ENCODE data around the gene LDLRAD4.

Gene LDLRAD4

GRCh38 chr18:13416208-13416607 is 197.6 kb downstream of the LDLRAD4 start:
- DNase-seq, result peak; percentile 63

- no peak for DNase-seq
Observed at GRCh38 chr18:13416848-13417247, 198.3 kb downstream of the LDLRAD4 start.

GRCh38 chr18:13418013-13418710 is 199.6 kb downstream of the LDLRAD4 start:
- DNase-seq, result no peak

DNA sequence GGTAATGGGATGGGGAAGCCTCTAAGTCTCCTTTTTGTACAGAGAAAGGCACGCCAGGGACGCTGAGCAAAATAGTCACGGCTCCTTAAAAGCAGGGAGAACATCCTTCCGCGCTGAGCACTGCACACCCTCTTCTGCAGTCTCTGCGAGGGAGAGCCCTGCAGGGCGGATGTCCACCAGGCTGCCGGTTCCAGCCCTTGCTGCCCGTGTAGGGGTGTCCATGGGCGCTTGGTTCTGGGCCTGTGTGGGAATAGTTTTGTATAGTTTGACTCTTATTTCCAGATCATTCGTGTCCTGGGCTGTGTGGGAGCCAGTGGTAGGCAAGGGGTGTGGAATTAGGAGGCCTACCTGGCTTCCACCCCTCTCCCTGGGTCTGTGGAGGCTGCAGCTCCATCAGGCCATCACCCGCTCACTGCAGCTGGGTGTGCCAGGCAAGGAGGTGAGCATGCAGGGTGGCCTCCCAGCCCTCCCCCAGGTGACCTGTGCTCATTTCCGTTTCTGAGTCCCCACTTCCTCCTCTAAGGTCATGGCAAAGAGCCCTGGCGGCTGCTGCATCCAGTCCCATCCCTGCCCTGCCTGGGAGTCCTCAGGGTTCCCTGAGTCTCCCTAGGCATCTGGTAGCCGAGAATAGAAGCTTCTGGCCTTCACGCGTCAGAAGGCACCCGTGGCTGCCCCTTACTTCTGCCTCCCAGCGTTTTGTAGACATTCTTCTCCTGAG is 202.6 kb downstream of the LDLRAD4 start:
- peak; percentile 7 for DNase-seq

DNA sequence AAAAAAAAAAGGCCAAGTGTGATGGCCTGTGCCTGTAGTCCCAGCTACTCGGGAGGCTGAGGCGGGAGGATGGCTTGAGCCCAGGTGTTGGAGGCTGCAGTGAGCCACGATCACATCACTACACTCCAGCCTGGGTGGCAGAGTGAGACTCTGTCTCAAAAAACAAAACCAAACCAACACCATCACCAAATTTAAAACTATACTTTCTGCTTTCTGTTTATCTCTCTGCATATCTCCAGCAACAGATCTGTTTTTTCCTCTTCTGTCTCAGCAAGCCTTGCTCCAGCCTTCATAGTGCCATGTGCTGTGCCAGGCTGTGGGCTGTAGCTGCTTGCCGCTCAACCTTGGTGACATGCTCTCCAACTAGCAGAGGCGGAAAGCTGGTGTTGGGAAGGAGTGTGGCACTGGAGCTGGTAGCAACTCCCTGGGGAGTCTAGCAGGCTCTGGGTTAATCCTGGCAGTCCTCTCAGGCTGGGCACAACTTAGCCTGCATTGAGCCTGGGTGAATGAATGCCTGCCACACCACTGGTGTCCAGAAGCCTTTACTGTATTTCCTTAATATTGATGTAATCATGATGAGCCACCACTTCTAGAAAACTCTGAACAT is 204.1 kb downstream of the LDLRAD4 start:
- DNase-seq, result no peak

- DNase-seq, result no peak
Observed at GRCh38 chr18:13423352-13423751, 204.8 kb downstream of the LDLRAD4 start.

DNA sequence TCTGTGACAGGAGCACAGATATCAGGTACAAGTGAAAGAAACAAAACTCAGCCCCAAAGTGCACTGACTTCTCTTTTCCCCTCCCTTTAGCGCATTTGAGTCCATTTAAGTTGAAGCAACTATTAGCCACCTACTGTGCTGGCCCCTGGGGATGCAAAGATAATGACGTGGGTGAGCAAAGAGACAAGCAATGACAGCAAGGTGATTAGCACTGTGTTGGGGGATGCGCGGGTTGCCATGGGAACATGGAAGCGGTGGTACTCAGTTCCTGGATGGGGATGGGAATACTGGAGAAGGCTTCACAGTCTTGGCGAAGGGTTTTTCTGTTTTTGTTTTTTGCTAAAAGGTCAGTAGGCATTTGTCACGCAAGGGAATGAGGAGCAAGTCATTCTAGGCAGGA is 205.8 kb downstream of the LDLRAD4 start:
- no peak for DNase-seq

DNA sequence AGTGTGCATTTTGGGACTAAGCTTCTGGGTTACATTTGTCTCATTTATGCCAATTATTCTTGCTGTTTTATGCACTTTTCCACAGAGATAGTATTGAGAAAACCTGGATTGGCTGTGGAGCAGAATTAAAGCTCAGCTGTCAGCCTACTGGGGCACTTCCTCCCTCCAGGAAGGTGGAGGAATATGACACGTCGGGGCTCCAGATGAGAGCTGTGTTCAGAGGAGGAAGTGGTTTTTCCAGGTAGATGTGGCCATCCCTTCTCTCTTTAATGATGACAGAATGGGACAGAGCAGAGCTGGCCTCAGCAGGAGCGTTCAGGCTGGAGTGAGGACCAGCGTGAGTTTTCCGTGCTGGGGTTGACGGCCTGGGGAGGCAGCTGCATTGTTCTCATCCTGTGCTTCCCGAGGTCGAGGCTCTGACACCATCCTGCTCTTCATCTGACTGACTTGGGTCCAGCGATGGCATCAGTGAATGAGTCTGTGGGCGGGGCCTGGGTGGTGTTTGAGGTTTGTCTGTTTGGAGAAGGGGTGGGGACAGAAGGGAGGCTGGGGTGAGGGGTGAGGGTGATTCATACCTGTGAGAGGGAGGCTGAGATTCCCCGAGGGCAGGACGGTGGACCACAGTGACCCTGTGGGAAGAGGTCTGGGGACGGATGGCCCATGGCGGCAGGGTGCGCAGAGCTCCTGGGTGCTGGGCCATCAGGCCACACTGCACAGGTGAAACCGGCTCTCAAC is 207.0 kb downstream of the LDLRAD4 start:
- no peak for DNase-seq

- no peak for DNase-seq
Observed at GRCh38 chr18:13427354-13427753, 208.8 kb downstream of the LDLRAD4 start.

GRCh38 chr18:13428319-13428718 is 209.8 kb downstream of the LDLRAD4 start:
- no peak for DNase-seq

GRCh38 chr18:13429016-13429415 is 210.5 kb downstream of the LDLRAD4 start:
- no peak for DNase-seq

GRCh38 chr18:13429884-13430510 is 211.4 kb downstream of the LDLRAD4 start:
- no peak for DNase-seq

- no peak for DNase-seq
Observed at GRCh38 chr18:13430663-13431062, 212.1 kb downstream of the LDLRAD4 start.

DNA sequence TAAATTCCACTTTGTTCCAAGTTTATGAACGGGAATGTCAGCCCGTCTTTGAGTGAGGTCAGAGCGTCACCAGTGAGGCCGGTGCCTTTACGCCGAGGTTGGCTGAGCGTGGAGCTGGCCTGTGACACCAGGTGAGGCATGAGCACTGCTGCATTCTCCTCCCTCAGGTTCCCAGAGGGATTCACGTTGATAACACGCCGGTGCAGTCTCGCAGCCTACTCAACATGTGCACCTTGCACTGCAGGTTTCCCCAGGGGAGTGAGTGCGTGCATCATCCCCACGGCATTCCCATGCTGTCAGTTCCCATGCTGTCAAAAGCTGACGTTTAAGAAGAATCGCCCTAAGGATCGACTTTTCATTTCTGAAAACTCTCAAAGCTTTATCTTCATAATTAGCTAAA is 213.3 kb downstream of the LDLRAD4 start:
- DNase-seq, result no peak

DNA sequence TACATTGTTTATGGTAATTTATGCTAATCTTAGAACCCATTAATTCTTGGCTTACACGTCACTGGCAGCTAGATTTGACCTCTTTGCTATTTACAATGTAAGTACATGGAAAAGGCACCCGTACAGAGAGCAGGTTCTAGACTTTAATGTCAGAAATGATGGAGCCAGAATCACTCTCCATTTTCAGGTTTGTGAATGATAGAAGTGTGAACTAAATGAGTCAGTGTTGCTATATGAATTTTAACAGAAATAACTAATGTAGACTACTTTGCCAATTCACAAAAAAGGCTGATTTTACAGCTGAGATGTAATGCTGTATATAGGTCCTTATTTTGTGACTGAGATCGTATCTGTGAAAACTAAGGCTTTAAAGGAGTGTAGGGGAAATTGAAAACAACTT is 214.6 kb downstream of the LDLRAD4 start:
- no peak for DNase-seq

DNA sequence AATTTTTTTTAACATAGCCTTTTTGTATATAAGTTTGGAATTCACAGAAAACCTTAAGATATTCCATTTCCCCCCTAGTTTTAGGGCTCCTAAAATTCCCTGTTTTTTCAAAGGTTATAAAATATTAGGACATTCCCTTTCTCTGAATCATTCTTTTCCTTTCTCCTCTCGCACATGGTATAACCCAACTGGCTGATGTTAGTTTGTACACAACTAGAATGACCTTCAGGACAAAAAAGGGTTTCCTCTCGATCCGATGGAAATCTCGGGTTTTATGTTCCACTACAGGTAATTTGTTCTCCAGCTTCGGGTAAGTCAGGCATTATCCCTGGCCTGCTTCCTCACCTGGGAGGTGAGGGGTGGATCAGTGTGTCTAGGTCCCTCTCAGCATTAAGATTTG is 215.1 kb downstream of the LDLRAD4 start:
- DNase-seq, result no peak

DNA sequence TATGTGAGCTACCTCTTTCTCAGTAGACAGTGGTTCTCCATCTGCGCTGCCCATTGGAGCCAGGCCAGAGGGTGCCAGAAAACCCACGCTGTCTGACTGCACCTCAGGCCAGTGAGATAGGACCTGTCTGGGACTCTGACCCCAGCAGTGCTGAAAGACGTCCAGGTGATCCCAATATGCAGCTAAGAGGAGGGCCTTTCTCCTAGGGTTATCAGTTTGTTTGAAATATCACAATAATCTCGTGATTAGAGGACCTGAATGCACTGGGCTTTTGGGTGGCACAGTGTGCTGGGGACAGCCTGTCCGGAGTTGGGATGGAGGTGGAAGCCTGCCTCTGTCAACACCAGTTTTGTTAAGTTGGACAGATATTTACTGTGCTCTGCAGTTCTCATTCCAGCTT is 216.3 kb downstream of the LDLRAD4 start:
- DNase-seq, result no peak

- DNase-seq, result no peak
Observed at GRCh38 chr18:13435586-13436333, 217.2 kb downstream of the LDLRAD4 start.

DNA sequence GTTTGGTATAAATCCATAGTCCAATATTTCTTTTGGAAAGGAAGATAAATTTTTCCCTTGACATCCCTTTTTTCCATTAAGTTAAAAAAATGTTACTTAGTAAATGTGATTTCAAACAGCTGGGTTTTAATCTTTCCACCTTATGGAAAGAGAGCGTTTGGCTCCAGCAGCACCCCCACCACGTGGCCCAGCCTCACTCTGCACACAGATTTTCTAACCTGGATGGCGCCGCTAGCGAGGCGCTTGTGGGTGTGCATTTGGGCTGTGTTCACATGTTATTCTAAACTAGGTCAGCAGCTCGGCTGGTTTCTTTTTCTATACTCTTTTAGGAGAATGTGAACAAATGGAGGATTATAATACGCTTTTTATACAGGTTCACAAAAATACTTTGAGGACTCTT is 218.0 kb downstream of the LDLRAD4 start:
- no peak for DNase-seq

DNA sequence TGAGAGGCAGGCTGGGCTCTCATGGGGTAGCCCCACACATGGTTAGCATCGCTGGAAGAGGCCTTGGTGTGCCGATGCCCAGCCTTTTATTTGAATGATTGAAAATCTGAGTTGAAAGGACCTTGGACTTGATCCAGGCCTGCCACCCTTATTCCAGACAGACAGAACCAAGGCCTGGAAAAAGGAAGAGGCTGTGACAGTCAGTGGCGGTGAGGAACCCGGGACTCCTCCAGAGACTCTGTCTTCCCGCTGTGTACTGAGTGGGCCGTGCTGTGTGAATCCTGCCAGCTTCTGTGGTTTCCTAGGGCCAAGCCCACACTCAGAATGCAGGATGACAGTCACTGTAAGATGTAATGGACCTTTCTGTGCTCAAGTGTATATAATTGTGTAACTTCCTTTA is 218.5 kb downstream of the LDLRAD4 start:
- DNase-seq, result peak; percentile 75

GRCh38 chr18:13437796-13438506 is 219.4 kb downstream of the LDLRAD4 start:
- no peak for DNase-seq

All from MV-4-11 (cell line).